Cerebellar cortex (tissue), 1 donor: ENCODE measurements around the gene GID8.

ENCODE experiments used
- DNase-seq: peaks from one replicate; pipeline ENCODE4 v3.0.0-alpha.2; 2015; ENCODE audit warnings: low spot score

The GID8 gene

DNA sequence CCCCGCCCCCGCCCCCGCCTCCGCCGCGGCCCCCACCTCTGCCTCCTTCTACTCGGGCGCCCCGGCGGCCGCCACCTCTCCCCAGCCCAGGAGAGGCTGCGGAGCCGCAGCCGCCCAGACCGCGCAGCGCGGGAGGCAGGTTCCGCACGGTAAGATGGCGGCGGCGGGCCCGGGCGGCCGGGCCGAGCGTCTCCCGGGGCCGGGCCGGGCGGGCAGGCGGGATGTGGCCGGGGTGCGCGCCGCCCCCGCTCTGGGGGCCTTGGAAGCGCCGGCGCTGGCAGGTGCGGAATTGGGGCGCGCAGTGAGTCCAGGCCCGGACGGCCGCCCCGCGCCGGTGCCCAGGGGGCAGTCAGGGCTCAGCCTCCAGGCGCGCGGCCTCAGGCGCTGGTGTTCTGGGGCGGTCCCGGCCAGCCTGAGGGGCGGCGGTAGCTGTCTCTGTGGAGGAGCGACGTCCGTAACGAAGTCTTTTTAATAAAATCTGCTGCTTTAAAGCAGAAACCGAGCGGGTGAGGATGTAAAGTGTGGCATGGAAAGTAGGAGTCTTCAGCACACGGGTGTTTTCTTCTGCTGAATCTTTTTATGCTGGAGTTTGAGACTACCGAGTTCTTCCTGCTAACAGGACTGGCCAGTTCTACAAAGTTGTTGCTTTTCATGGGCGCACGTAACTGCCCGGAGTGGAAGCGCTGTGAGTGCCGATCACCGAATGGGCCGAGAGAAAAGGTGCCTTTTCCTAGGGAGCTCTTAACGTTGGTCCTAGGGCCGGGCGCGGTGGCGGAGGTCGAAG is at the start of gene GID8:
TSS of gene GID8 (plus strand) at position 43 of the 784 bp plus-strand sequence. CDS start 3,356 bp downstream, outside the sequence.
- no peak for DNase-seq

GRCh38 chr20:62888406-62888805 is 49.5 kb upstream of the GID8 start:
- DNase-seq: no peak

DNA sequence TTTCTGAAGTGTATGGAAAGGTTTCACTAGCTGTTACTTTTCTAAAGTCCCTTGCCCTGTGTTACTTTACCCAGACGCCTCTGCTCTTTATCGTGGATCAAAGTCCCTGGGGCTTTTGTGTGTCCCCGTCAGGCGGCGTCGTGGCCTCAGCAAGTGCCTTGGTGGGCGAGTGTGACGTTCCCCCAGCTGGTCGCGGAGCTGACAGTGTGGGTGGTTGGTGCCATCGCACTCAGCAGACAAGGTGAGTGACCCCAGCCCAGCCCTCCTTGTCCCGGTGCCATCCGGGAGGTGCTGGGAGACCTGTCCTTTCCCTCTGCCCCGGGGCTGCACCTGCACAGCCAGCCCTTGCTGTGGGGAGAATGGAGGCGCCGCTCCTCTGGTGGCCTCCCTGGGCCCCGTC is 49.0 kb upstream of the GID8 start:
- DNase-seq: no peak

DNA sequence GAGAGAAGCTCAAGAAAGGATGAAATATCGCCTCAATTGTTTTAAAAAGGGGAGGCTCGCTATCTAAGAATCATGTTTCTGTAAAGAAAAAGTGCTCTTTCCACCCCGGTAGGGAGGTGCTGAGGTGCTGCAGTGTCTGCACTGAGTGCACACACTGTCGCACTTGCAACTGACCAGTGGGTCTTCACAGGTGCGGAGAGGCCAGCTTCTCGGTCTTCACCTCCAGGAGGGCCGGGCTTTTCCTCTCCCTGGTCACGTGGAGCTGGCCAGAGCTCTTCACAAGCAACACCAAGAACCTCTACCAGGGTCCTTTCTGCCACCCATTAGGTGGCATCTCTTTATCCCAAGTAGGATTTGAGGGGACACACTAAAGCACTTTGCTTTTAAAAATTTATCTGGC is 48.5 kb upstream of the GID8 start:
- no peak for DNase-seq

GRCh38 chr20:62889871-62890270 is 48.1 kb upstream of the GID8 start:
- no peak for DNase-seq

DNA sequence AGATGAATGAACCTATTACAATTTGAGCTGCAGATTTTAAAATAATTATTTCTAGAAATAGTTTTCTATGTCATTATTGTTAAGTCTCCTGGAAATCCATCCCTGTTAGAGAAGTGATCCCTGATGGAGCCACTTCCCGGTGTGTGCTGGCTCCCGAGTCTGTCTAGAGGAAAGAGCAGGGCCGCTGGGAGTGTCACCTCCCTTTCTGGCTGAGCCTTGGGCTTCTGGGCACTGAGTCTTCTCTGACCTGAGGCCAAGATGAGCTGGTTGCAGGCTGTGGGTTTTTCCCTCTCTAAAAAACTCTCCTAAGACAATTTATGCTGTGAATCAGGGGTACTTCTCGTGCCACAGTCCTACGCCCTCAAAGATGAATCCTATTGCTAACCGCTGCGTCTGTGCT is 47.5 kb upstream of the GID8 start:
- no peak for DNase-seq

DNA sequence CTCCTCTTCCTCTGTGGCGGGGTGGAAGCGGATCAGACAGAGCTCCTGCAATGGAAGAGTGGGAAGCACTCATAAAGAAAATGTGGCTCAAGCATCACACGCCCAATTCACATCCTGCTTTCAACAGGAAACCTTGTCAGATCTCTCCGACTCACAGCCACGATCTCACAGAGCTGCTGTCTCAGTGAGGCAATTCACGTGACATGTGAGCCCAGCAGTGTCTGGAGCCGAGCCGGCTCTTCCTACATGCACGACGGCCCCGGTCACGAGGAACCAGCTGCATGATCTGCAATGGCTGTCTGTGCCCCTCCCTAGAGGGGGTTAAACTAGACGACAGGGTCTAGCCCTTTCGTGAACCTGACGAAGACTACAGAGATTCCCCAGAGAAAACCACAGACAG is 46.8 kb upstream of the GID8 start:
- no peak for DNase-seq

DNA sequence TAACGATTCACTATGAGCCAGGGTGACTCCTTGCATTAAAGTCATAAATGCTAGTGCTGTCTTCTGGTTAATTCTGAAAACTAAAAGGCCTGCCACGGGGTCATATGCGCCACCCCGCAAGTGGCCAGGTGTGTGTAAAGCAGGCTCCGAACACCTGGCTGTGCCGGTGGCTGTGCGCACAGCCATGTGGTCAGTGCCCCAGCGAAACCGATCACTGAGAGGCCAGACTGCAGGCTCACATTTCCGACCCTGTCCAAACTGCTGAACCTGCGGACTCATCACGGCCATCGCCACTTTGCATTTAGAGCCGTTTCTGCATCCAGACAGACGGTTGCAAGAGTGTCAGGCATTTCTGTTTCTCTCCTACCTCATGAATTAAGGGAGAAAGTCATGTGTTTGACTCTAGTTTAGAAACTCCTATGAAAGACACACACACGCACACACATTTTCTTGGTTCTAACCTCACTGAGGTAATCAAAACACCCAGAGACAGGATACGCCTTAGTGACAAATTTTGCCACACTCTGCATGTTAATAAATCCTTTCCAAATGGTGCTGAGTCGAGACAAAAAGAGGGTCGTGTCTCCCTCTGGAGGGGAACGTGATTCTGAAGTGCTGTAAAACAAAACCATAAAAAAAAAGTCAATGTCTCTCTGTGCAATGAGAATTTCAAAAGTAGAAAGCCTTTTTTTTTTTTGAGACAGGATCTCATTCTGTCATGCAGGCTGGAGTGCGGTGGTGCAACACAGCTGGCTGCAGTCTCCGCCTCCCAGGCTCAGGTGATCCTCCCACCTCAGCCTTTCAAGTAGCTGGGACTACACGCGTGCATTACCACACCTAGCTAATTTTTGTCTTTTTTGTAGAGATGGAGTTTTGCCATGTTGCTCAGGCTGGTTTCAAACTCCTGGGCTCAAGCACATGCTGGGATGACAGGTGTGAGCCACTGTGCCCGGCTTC is 45.3 kb upstream of the GID8 start:
- no peak for DNase-seq

- no peak for DNase-seq
Measured at GRCh38 chr20:62893700-62894099, 44.2 kb upstream of the GID8 start.

- no peak for DNase-seq
Measured at GRCh38 chr20:62894261-62894660, 43.7 kb upstream of the GID8 start.

- no peak for DNase-seq
Measured at GRCh38 chr20:62895539-62895938, 42.4 kb upstream of the GID8 start.

- peak; percentile 62 for DNase-seq
Measured at GRCh38 chr20:62896526-62896925, 41.4 kb upstream of the GID8 start.

GRCh38 chr20:62897666-62898065 is 40.3 kb upstream of the GID8 start:
- DNase-seq: no peak

DNA sequence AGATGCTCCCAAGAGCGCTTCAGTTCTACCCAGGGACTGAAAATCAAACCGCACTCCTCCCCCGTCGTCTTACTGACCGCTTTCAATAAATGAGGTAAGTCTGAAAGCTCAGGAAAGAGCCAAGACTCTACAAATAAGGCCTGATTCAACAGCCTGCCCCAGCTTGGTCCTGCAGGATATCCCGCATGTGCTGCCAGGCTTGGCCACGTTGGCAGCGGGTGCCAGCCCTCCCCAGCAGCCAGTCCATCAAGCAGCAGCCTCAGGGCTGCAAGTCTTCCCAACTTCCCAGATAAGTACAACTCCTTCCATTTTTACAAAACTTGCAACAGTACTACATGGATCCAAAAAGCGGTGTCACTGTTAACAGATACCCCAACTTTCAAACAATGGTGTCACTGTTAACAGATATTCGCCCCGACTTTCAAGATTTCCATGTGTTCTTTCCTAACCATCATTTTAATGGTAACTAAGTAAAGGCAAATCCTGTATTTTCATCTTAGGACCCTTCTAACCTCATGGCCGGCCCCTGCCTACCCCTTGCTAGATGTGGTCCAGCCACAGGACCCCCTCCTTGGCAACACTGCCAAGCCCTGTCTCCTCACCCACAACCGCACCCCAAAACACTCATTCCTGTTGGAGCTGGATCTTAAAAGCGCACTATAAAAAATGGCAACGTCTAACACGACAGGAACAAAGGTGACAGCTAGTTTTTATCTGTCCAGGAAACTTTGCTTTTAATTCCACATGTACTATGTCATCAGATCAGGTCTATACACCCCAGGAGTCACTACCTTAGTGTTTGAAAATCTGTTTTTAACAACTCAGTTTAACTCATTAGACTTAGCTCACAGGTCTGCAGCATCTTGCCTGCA is 39.6 kb upstream of the GID8 start:
- peak; percentile 66 for DNase-seq

- DNase-seq: no peak
Measured at GRCh38 chr20:62898970-62899632, 38.8 kb upstream of the GID8 start.

DNA sequence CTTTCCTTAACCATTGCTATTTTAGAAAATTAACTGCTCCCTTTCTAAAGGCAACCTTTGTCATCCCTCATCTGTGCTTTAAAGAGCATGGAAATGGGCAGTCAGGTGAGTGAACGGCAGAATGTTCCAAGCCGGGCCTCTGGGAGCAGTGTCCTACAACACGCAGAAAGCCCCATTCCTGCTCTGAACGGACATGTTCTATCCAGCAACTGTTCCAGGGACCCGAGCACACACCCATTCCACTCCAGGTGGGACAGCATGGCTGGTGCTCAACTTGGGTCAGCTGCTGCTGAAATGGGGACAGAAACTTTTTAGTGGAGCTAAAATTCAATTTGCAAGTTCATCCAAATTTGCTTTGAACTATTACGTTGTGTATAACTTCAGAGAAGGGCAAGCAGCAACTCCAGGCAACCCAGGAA is 38.3 kb upstream of the GID8 start:
- peak; percentile 60 for DNase-seq

- DNase-seq: peak; percentile 85
Measured at GRCh38 chr20:62900052-62900691, 37.8 kb upstream of the GID8 start.

GRCh38 chr20:62900692-62901584 is 37.0 kb upstream of the GID8 start:
- peak; percentile 65 for DNase-seq

DNA sequence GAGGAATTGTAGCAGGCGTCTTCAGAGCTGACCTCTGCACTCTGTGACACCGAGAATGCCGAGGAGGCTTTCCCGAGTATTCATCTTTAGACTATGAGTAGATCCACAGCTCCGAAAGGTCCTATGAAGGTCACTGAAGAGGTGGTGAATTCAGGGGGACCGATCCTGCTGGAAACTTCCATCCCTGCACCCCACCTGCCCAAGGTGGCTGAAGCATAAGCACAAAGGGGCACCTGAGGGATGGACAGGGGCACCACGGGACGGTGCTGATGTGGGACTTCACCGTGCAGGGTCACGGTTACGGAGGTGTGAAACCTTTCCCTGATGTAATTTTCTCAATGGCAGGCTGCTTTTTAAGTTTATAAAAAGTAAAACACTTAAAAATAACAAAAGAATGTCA is 36.1 kb upstream of the GID8 start:
- no peak for DNase-seq
